Superior temporal gyrus (tissue), 1 donor: ENCODE data around the gene ETS1.

ENCODE experiments used
- DNase-seq: peaks from one replicate; pipeline ENCODE4 v3.0.0-alpha.2; 2016; ENCODE audit errors: extremely low spot score

The ETS1 gene

GRCh38 chr11:128540469-128540868 is 46.9 kb downstream of the ETS1 start:
- no peak for DNase-seq

- DNase-seq = no peak
Observed at GRCh38 chr11:128536506-128536905, 50.9 kb downstream of the ETS1 start.

- no peak for DNase-seq
Observed at GRCh38 chr11:128535468-128536457, 51.6 kb downstream of the ETS1 start.

GRCh38 chr11:128533472-128533871 is 53.9 kb downstream of the ETS1 start:
- no peak for DNase-seq

- DNase-seq = peak; percentile 75
Observed at GRCh38 chr11:128532572-128533091, 54.7 kb downstream of the ETS1 start.

GRCh38 chr11:128532016-128532571 is 55.3 kb downstream of the ETS1 start:
- peak; percentile 86 for DNase-seq

- DNase-seq = no peak
Observed at GRCh38 chr11:128531588-128531987, 55.8 kb downstream of the ETS1 start.

GRCh38 chr11:128530118-128531074 is 57.0 kb downstream of the ETS1 start:
- DNase-seq = no peak

GRCh38 chr11:128528294-128528693 is 59.1 kb downstream of the ETS1 start:
- no peak for DNase-seq

- DNase-seq = no peak
Observed at GRCh38 chr11:128527046-128527445, 60.3 kb downstream of the ETS1 start.

- DNase-seq = peak; percentile 85
Observed at GRCh38 chr11:128525411-128526243, 61.7 kb downstream of the ETS1 start.

- DNase-seq = no peak
Observed at GRCh38 chr11:128524172-128524571, 63.2 kb downstream of the ETS1 start.

- DNase-seq = peak; percentile 26
Observed at GRCh38 chr11:128523641-128524040, 63.7 kb downstream of the ETS1 start.

- DNase-seq = peak; percentile 55
Observed at GRCh38 chr11:128522943-128523518, 64.3 kb downstream of the ETS1 start.

- DNase-seq = peak; percentile 89
Observed at GRCh38 chr11:128522055-128522942, 65.1 kb downstream of the ETS1 start.

- DNase-seq = no peak
Observed at GRCh38 chr11:128521682-128522054, 65.7 kb downstream of the ETS1 start.

GRCh38 chr11:128520888-128521681 is 66.3 kb downstream of the ETS1 start:
- DNase-seq = peak; percentile 54

GRCh38 chr11:128520206-128520887 is 67.0 kb downstream of the ETS1 start:
- peak; percentile 15 for DNase-seq
